HG03108 (cell line): ENCODE results near the gene NRP1.

Experiments used
- ATAC-seq: cut with Tn5 transposase; IDR thresholded peaks from one replicate; pipeline ENCODE4 v1.9.1; 2021; ENCODE audit warnings: moderate library complexity; ENCODE audit not compliant: unreplicated experiment

NRP1 gene

DNA sequence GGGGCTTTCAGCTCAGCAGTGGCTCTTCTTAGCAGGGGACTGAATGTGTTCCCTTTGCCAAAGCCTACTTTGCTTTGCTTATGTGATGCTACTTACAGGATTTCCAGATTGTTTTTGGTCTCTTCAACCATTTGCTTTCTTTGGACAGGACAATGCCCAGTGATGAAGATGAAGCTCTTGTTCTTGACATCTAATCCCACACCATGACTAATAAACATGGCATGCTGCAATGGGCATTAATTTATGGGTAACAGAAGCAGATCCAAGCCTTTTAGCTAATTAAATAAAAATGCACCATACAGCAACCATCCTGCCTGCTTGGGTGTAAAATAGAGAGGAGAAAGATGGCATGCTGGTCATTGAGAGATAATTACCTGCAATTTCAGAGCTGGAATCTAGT, 200.9 kb downstream of the NRP1 start:
- ATAC-seq = no peak

DNA sequence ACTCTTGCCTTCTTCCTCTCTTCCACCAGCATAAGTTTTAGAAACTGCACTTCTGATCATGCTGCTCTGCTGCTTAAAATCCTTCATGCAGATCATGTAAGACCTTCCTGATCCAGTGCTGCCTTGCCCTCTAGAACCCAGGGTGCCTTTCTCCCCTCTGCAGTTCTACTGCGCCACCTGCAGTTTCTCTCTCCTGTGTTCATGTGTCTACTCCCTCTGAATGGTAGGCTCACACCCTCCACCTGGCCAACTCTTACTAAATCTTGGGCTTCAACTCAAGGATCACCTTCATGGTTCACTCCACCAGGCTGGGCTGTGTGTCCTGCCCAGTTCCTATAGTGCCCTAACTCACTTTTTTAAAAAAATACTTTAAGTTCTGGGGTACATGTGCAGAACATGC, 201.8 kb downstream of the NRP1 start:
- no peak for ATAC-seq

DNA sequence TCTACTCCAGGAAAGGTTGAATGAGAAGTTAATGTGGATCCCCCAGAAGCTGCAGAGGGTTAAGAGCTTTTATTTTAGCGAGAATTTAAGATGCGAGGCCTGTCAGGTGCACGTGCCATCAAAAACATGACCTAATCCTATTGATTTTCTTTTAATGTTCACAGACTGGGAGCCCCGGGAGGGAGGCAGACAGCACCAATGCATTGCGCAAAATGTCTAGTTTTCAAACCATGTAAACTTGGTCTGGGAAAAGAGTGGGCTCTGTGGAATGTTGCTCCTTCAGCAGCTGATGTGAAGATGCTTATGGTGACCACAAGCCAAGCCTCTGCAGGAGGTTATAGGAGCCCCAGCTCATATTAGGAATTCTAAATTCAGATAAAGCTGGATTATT, 204.5 kb downstream of the NRP1 start:
- no peak for ATAC-seq

DNA sequence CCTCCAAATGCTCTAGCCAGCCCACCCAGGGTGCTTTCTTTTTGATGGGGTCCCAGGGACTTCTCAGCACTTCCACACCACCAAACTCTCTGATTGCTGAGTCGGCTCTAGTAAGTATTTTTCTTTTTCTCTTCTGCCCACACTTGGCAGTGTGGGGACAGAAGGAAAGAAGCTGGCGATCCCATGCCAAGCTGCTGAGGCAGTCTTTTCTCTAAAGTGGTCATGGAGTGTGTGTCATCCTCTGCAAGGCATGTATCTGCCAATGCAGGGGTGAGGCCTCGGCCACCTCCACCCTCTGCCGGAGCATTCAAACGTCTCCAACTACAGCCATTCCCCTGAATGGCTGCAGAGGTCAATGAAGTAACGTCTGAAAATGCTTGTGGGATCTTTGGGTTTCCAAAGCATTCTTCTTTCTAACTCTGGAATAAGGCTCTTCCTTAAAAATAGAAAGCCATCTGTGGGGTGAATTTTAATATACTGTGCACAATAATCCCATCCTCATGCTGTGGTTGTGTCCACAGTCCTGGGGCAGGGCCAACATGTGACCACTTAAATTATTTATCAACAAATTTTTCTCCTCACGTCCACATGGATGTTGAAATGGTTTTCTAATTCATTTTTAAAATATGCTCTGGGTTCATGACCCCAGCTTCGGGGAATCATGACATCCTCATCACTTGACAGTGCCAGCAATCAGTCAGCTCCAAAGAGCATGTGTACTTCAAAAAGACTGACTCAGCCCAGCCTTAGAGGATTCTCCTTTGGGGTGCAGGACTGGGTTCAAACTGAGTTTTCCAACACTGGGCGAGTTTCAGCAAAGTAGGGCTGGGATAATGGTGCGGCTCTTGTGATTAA, 205.1 kb downstream of the NRP1 start:
- ATAC-seq = no peak

DNA sequence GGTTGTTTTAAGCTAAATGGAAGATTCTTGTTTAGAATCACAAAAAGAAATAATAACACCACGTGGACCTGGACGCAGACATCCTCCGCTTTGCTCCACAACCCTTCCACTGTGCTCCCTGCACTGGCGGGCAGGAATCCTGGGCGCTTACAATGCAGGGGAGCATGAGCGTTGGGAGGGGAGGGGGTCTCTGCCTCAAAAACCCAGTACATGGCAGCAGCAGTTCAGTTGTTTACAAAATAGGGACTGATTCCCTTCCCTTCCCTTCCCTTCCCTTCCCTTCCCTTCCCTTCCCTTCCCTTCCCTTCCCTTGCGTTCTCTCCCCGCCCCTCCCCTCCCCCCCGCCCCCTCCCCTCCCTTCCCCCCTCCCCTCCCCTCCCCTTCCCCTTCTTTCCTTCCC, 206.8 kb downstream of the NRP1 start:
- no peak for ATAC-seq
